PFSK-1 (cell line): ENCODE data around the gene GMEB2.

Experiments used
- FOXP2 ChIP-seq: optimal IDR thresholded peaks from 2 replicates; pipeline ENCODE3; 2011; ENCODE audit warnings: borderline replicate concordance, control low read depth, inconsistent platforms; ENCODE audit not compliant: insufficient read depth; ENCODE audit errors: extremely low read length, extremely low read depth
- POLR2AphosphoS5 ChIP-seq: IDR thresholded peaks from 2 replicates; pipeline ENCODE4 v1.6.1; 2012; ENCODE audit warnings: low read depth, mild to moderate bottlenecking, control low read depth, low read length, moderate library complexity
- SIN3A ChIP-seq: IDR thresholded peaks from 2 replicates; pipeline ENCODE4 v1.6.1; 2012; ENCODE audit warnings: mild to moderate bottlenecking, low read length, moderate library complexity, borderline replicate concordance; ENCODE audit not compliant: insufficient read depth
- TAF1 ChIP-seq: IDR thresholded peaks from 2 replicates; pipeline ENCODE4 v1.6.1; 2012; ENCODE audit warnings: low read length, control low read depth, borderline replicate concordance; ENCODE audit not compliant: insufficient read depth
- TF ChIP-seq, protein P1 (sequence below), 2 experiments: IDR thresholded peaks; 2 replicates each; pipeline versions ENCODE4 v1.6.1 to v1.8.0; 2011 to 2012; ENCODE audit warnings: low read depth in 2 of 2, low read length in 2 of 2, control low read depth in 1 of 2, inconsistent platforms in 1 of 2, mild to moderate bottlenecking in 1 of 2, moderate library complexity in 1 of 2; ENCODE audit not compliant: insufficient read depth in 1 of 2

Gene GMEB2

DNA sequence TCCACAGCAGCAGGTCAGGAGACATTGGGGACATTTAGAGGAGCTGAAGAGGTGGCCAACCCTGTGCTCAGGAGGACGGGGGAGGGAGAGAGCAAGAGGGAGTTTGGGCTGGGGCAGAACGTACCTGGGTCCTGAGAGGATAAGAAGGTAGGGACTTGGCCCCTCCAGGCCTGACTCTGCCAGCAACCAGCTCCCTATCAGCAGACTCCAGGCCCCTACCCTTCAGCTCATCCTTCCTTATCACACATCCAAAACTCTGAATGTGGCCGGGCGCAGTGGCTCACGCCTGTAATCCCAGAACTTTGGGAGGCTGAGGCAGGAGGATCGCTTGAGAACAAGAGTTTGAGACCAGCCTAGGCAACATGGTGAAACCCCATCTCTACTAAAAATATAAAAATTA, 21.3 kb upstream of the GMEB2 start:
- TF ChIP-seq SIN3A: no peak
- TF ChIP-seq POLR2AphosphoS5: no peak
- no peak for TF ChIP-seq TAF1
- TF ChIP-seq, protein P1, sequence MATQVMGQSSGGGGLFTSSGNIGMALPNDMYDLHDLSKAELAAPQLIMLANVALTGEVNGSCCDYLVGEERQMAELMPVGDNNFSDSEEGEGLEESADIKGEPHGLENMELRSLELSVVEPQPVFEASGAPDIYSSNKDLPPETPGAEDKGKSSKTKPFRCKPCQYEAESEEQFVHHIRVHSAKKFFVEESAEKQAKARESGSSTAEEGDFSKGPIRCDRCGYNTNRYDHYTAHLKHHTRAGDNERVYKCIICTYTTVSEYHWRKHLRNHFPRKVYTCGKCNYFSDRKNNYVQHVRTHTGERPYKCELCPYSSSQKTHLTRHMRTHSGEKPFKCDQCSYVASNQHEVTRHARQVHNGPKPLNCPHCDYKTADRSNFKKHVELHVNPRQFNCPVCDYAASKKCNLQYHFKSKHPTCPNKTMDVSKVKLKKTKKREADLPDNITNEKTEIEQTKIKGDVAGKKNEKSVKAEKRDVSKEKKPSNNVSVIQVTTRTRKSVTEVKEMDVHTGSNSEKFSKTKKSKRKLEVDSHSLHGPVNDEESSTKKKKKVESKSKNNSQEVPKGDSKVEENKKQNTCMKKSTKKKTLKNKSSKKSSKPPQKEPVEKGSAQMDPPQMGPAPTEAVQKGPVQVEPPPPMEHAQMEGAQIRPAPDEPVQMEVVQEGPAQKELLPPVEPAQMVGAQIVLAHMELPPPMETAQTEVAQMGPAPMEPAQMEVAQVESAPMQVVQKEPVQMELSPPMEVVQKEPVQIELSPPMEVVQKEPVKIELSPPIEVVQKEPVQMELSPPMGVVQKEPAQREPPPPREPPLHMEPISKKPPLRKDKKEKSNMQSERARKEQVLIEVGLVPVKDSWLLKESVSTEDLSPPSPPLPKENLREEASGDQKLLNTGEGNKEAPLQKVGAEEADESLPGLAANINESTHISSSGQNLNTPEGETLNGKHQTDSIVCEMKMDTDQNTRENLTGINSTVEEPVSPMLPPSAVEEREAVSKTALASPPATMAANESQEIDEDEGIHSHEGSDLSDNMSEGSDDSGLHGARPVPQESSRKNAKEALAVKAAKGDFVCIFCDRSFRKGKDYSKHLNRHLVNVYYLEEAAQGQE (IDR thresholded peaks at IDR 0.05; ENCODE audit: insufficient read depth in 1 of 2, low read depth in 2 of 2, low read length in 2 of 2): no peak
- no peak for TF ChIP-seq FOXP2

DNA sequence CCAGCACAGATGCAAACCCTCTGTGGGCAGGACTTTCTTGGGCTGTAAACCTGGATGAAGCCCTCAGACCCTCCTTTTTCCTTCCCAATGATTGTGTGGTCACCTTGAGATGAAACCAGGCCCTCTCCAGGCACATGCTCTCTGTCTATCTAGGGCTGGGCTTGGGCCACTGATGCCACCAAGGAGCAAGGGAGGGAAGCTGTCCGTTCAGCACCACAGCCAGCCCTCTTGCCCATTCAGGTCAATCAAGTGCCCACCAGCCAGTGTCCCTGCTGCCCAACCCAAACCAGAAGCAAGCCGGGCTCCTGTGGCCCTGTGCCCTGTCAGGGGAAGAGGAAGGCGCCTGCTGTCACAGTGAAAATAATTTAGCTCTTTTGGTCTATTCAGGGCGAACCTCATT, 18.3 kb upstream of the GMEB2 start:
- TF ChIP-seq, protein P1 (IDR thresholded peaks at IDR 0.05; ENCODE audit: insufficient read depth in 1 of 2, low read depth in 2 of 2, low read length in 2 of 2): peak in 1 of 2 experiments; percentile 86; a peak in 2 of 4 replicates
- TF ChIP-seq TAF1: no peak

DNA sequence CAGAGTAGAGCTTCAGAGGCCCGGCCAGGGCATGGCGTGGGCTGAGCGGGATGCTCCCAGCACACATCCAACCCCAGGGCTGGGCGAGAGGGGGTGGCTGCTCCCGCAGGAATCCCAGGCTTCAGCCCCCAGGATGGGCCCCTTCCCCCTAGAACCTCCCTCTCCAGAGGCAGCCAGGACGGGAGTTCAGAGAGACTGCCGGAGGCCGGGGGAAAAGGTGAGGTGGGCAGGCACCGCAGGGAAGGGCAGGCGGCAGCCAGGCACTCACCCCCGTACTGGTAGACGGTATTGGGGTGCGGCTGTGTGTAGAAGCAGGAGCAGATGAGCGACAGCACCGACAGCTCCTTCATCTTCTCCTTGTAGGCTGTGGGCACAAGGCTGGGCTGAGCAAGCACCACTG, 17.0 kb upstream of the GMEB2 start:
- TF ChIP-seq TAF1 (no peak), FOXP2 (no peak), SIN3A (no peak), POLR2AphosphoS5 (no peak)
- TF ChIP-seq, protein P1 (IDR thresholded peaks at IDR 0.05; ENCODE audit: insufficient read depth in 1 of 2, low read depth in 2 of 2, low read length in 2 of 2): no peak

DNA sequence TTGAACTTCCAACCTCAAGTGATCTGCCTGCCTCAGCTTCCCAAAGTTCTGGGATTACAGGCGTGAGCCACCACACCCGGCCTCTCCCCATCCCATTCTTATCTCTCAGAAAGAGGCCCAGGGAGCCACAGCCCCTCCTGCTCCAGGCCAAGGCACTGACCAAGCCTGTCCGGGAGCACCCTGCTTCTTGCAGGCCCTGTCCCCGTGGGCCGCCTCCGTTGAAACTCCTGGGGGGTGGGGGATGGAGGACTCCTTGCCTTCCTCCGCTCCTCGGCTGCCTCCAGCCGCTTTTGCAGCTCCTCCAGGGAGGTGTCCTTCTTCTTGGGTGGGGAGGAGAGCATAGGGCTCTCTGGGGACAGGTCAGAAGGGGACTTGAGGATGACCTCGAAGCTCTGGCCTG, 16.6 kb upstream of the GMEB2 start:
- TF ChIP-seq POLR2AphosphoS5 (no peak), SIN3A (no peak), FOXP2 (no peak), TAF1 (no peak)
- TF ChIP-seq, protein P1 (IDR thresholded peaks at IDR 0.05; ENCODE audit: insufficient read depth in 1 of 2, low read depth in 2 of 2, low read length in 2 of 2): no peak

DNA sequence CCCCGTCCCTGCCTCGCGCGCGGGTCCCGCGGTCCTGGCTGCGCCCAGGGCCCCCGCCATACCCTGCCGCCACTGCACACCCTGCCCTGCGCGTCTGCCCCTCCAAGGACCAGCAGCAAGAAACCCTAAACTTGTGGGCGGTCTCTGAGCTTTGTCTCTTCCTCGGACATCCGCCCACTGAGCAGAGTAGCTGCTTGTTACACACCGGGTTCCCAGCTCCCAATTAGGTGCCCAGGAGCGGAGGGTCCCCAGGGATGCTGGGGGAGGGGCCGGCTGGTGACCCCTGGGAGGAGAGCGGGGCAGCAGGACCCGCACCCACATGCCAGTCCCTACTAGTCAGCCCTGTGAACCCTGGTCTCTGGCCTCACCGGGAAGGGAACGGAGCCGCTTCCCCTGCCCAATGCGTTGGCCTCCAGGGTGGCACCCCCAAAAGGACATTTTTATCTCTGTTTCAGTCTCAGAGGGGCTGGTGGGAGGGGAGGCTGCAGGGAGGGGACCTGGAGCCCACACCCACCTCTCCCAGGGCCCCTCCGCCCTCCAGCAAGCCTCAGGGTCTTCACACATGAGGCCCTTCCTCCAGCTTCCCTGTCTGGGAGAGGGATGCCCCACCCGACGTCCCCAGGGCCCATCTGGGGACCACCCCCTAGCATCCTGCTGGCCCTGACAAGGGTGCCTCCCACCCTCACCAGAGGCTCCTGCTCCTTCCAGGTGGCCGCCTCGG, 15.8 kb upstream of the GMEB2 start:
- TF ChIP-seq SIN3A (no peak), POLR2AphosphoS5 (no peak), FOXP2 (no peak), TAF1 (no peak)
- TF ChIP-seq, protein P1 (IDR thresholded peaks at IDR 0.05; ENCODE audit: insufficient read depth in 1 of 2, low read depth in 2 of 2, low read length in 2 of 2): no peak
